C4-2B (cell line): ENCODE results near the gene KRT3.

Source experiments
- ZFX ChIP-seq: fragments of 450-650 bp; IDR thresholded peaks from 2 replicates; pipeline ENCODE4 v1.6.1; 2017
- TF ChIP-seq, protein P1 (sequence below): fragments of 450-650 bp; conservative IDR thresholded peaks from 2 replicates; pipeline ENCODE4 v1.5.1; 2017; ENCODE audit warnings: mild to moderate bottlenecking

- TF ChIP-seq, protein P1, sequence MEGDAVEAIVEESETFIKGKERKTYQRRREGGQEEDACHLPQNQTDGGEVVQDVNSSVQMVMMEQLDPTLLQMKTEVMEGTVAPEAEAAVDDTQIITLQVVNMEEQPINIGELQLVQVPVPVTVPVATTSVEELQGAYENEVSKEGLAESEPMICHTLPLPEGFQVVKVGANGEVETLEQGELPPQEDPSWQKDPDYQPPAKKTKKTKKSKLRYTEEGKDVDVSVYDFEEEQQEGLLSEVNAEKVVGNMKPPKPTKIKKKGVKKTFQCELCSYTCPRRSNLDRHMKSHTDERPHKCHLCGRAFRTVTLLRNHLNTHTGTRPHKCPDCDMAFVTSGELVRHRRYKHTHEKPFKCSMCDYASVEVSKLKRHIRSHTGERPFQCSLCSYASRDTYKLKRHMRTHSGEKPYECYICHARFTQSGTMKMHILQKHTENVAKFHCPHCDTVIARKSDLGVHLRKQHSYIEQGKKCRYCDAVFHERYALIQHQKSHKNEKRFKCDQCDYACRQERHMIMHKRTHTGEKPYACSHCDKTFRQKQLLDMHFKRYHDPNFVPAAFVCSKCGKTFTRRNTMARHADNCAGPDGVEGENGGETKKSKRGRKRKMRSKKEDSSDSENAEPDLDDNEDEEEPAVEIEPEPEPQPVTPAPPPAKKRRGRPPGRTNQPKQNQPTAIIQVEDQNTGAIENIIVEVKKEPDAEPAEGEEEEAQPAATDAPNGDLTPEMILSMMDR = no peak
- no peak for TF ChIP-seq ZFX
Observed at GRCh38 chr12:52821071-52821730, 25.3 kb upstream of the KRT3 start.
